Activated CD8-positive, alpha-beta memory T cell treated with anti-CD3 and anti-CD28 coated beads, Interleukin-2, amount 50 U/mL, for 24 hours (primary cell): ENCODE measurements around the gene SCMH1.
"Not testable (repeated sequence)": the region's sequence is repeated elsewhere in the genome, so short reads cannot be mapped to it uniquely, and the experiment has no call there.

Experiments used
- DNase-seq: peaks from one replicate; pipeline ENCODE4 v3.0.0-alpha.2; 2020; ENCODE audit errors: extremely low read depth

Gene SCMH1

DNA sequence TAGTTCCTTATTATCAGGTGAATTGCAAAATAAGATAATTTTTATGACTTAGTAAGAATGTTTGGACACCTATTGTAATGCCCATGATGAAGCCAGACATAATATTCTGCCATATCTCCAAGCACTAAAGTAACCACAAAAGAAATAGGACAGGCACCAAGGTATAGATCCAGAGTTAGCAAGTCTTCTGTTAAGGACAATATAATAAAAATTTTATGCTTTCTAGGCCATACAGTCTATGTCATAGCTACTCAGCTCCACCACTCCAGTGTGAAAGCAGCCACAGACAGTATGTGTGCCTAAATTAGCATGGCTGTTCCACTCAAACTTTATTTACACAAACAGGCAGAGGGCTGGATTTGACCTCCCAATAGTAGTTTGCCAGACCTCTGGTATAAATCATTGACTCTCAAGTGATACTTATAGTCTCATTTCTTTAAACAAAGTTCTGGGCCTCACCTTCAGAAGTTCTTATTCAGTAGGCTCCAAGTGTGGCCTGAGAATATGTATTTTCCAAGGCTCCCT lies 88.3 kb downstream of the SCMH1 start:
- DNase-seq: no peak

DNA sequence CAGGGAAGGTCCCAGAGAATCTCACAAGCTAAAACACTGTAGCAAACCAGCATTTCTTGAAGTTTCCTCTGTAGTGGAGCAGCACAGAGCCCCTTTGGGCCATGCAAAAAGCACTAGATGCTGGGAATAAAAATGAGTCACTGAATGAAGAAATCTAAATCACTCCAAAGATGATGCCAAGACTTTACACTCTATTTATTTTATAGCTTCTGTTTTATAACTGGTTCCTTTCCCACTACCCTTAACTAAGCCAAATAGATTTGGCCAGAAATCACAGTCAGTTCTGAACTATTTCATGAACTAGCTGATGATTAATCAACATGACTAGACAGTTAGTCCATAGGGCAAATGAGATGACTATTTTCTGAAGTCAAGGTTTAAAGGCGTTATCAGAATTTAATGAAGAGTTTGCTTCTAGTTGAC lies 89.5 kb downstream of the SCMH1 start:
- no peak for DNase-seq

DNA sequence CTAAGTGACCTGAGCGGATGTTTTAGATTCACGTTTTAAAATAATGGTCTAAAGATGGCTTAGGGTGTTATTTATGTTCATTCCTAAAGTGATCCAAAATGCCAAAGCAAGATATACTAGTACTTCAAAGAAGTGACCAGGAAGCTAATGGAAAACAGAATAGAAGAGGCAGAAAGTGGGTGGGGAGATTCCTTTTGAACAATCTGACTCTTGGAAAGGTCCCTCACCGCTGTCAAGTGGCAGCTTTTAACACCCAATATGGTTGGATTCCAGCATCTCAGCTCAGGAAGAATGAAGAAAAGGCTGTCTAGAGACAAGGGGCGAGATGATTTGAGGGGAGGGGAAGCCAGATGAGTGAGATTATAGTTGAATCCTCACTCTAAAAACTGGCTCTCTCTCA lies 90.3 kb downstream of the SCMH1 start:
- no peak for DNase-seq

DNA sequence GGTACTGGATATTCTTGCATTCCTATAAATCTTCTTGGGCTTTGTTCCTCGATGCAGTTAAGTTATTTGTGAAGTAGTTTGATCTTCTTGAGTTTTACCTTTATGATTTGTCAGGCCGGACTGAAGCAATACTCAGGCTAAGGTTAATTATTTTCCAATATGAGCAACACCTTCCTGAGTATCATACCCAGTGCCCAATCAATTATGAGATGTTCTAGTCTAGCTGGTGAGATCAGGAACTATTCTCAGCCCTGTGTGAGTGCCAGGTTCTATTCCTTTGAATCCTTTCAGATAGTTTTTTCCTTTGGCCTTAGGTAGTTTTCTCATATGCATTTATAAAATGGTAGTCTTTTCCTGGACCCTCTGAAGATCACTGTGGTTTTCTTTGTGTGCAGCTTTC lies 92.5 kb downstream of the SCMH1 start:
- no peak for DNase-seq

DNA sequence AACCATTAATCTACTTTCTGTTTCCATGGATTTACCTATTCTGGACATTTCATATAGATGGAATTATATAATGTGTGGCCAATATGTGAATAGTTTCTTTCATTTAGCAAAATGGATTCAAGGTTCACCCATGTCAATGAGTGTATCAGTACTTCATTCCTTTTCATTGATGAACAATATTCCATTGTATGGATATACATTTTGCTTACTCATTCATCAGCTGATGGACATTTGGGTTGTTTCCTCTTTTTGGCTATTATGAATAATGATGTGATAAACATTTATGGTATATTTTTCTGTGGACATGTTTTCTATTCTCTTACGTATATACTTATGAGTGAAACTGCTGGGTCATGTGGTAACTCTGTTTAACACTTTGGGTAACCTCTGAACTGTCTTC lies 97.8 kb downstream of the SCMH1 start:
- no peak for DNase-seq

GRCh38 chr1:41138549-41138948 lies 103.6 kb downstream of the SCMH1 start:
- DNase-seq: no peak

DNA sequence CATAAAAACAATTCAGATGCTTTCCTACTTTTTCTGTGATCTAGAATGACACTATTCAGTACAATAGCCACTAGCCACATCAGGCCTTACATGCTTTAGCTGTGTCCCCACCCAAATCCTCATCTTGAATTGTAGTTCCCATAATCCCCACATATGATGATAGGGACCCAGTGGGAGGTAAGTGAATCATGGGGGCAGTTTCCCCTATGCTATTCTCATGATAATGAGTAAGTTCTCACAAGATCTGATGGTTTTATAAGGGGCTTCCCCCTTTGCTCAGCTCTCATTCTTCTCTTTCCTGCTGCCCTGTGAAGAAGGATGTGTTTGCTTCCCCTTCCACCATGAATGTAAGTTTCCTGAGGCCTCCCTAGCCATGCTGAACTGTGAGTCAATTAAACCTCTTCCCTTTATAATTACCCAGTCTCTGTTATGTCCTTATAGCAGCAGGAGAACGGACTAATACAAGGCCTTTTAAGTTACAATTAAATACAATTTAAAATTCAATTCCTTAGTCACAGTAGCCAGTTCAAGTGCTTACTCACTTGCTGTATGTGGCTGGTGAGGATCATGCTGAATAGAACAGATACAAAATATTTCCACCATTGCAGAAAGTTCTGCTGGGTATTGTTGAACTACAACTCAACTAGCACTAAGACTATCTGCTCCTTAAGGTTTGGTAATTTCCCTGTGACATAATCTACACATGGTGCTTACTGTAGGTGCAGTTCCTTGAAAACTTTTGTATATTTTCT lies 106.7 kb downstream of the SCMH1 start:
- no peak for DNase-seq

DNA sequence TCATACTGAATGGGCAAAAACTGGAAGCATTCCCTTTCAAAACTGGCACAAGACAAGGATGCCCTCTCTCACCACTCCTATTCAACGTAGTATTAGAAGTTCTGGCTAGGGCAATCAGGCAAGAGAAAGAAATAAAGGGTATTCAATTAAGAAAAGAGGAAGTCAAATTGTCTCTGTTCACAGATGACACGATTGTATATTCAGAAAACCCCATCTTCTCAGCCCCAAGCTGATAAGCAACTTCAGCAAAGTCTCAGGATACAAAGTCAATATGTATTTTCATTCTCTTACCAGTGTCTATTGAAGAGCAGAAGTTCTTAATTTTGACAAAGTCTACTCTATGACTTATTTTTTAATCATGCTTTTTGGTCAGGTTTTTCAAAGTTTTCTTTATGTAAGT lies 107.8 kb downstream of the SCMH1 start:
- not testable (repeated sequence) for DNase-seq

- no peak for DNase-seq
Measured at GRCh38 chr1:41122851-41123518, 119.1 kb downstream of the SCMH1 start.

GRCh38 chr1:41122148-41122547 lies 120.0 kb downstream of the SCMH1 start:
- DNase-seq: no peak

DNA sequence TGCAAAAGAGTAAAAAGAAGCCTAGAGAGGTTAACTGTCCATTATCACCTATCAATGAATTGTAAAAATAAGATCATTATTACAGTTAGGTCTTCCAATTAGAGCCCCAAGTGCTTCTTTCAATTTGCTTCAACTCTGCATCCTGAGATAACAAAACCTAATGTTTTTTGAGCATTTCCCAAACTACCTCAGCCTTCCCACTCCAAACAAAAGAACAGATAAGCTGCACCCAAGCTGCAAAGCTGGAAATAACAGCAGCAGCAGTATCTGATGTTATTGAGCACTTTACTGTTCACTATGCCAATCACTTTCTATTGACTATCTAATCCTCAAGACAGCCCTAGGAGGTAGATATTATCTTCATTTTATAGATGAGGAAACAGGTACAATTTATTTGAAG lies 123.5 kb downstream of the SCMH1 start:
- no peak for DNase-seq

GRCh38 chr1:41117241-41117640 lies 124.9 kb downstream of the SCMH1 start:
- not testable (repeated sequence) for DNase-seq

DNA sequence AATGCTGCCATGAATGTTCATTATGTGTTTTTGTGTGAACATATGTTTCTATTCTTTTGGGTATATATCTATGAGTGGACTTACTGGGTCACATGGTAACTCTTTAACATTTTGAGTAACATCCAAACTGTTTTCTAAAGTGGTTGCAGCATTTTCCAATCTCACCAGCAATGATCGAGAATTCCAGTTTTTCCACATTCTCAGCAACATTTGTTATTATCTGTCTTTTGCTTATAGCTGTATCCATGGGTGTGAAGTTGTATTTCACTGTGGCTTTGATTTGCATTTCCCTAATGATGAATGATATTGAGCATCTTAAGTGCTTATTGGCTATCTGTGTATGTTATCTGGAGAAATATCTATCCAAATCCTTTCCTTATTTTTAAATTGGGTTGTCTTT lies 131.4 kb downstream of the SCMH1 start:
- DNase-seq: no peak

- no peak for DNase-seq
Measured at GRCh38 chr1:41110286-41110685, 131.8 kb downstream of the SCMH1 start.

DNA sequence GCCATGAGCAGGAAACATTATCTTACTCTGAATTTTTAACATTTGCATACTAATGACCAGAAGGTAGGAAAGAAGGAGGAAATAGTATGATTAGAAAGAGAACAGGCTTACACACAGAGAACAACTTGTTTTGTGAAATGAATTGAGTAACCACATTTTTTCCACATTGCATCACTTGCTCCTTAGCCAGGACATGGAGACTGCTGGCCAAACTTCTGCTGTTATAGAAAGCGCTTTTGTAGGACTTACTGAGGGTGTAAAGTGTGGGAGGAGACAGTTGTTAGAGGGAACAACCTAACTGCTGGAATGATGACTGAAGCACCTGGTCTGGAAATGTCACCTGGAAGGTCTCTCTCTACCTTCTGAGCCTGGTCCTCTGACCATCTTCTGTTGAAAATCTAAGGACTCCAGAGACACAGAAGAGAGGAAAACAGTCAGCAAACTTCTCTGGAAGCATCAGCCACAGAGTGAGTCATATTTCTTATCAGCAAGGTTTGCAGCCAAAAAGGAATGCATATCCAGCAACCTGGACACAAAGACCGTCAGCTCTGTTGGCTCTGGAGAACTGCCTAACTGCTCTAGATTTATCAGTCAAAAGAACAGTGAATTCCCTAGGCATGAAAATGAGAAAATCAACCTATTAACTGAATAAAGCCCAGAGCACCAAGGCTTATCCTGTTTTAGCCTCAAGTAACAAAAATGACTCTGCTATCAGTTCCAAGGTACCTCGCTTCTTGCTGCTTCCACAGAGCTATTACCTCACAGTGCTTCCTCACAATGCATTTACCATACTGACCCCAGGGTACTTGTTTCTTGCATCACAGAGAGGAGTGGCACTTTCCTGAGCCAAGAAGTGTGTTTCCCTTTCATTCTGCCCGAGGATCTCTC lies 132.6 kb downstream of the SCMH1 start:
- no peak for DNase-seq

DNA sequence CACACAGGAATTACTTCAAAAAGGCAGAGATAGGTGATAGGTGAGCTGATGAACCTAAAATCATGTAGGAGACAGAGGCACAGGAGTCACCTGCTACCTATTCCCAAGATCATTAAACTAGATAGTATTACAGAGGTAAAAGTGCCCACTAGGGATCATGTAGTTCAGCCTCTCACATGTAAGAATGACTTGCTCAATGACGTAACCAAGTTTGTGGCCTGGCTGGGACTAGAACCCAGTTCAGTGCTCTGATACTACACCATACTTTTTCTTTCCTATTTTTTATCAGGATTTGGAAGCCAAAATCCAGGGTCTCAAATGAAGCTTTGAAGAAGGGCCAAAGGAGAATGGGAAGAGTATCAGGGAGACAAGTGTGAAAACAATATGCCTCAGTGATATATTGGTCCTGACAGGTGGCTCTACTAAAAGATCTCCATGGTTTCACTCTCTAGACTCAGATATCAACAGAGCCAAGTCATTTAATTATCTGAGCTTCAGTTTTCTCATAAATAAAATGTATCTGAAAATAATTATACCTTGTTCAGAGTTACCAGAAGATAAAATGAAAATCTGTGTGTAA lies 133.3 kb downstream of the SCMH1 start:
- DNase-seq: no peak

DNA sequence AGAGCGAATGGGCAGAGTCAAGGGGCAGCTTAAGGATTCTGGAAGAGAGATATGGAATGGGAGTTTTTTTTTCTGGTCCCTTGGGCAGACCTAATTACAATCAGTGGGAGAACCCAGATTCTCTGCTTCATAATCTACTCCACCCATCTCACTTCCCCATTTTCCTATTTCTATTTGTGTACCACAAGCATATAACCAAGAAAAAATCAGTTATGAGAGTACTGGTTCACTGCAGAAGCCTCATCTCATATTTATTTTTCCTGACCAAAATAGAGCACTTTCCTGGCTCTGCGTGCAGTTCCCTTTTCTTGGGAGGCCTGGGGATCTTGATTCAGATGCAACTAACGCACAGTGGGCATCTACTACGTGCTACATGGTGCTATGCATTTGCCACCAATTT lies 138.3 kb downstream of the SCMH1 start:
- no peak for DNase-seq

DNA sequence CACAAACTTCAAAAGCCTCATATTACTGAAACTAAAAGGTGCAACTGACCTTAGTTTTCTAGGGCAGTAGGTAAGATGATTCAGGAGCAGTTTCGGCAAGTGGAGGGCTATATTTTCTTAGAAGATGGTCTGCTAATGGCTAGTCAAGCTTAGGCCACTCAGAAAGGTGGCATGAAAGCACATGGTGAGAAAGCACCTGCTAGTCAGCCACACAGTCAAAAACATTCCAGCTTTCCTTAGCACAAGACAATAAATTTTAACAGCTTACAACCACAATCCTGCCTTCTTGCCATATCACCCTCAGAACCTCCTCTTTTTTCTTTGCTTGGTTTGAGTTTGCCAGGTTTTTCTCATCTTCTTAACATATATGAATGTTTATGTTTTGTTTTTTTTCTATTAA lies 139.5 kb downstream of the SCMH1 start:
- no peak for DNase-seq

GRCh38 chr1:41101950-41102607 lies 140.0 kb downstream of the SCMH1 start:
- DNase-seq: no peak

GRCh38 chr1:41101076-41101475 lies 141.0 kb downstream of the SCMH1 start:
- no peak for DNase-seq

- no peak for DNase-seq
Measured at GRCh38 chr1:41100170-41100569, 141.9 kb downstream of the SCMH1 start.
